SK-N-MC (cell line): Measurements from ENCODE around the gene OR4M2.
"Not testable (repeated sequence)": the region's sequence is repeated elsewhere in the genome, so short reads cannot be mapped to it uniquely, and the experiment has no call there.

ENCODE experiments used
- EZH2 ChIP-seq: fragments of 200-600 bp; sonication (generic); IDR thresholded peaks from one replicate; pipeline ENCODE4 v1.6.1; 2017; ENCODE audit warnings: antibody characterized with exemption
- FOXP2 ChIP-seq: optimal IDR thresholded peaks from 2 replicates; pipeline ENCODE3; 2011; ENCODE audit warnings: mild to moderate bottlenecking, moderate library complexity; ENCODE audit not compliant: insufficient read depth; ENCODE audit errors: extremely low read length, control extremely low read depth
- POLR2AphosphoS5 ChIP-seq: IDR thresholded peaks from 2 replicates; pipeline ENCODE4 v1.6.1; 2012; ENCODE audit warnings: mild to moderate bottlenecking, low read depth, low read length, borderline replicate concordance

GRCh38 chr15:22080227-22080626 is at the start of gene OR4M2:
- not testable (repeated sequence) for TF ChIP-seq POLR2AphosphoS5, EZH2, FOXP2
